ENCODE data around the gene ELMOD1. TPM values are rescaled to one million over a fixed set of nuclear protein-coding genes. Genes with fewer than 3 reads are reported as not detected.
A peak's percentile ranks its signal among the peaks of the same experiment; 100 is the strongest.
"Not testable (repeated sequence)": the region's sequence is repeated elsewhere in the genome, so short reads cannot be mapped to it uniquely, and the experiment has no call there.

Gene ELMOD1
- 6.9 TPM for polyA plus RNA-seq (ENCODE audit: insufficient read length)

DNA sequence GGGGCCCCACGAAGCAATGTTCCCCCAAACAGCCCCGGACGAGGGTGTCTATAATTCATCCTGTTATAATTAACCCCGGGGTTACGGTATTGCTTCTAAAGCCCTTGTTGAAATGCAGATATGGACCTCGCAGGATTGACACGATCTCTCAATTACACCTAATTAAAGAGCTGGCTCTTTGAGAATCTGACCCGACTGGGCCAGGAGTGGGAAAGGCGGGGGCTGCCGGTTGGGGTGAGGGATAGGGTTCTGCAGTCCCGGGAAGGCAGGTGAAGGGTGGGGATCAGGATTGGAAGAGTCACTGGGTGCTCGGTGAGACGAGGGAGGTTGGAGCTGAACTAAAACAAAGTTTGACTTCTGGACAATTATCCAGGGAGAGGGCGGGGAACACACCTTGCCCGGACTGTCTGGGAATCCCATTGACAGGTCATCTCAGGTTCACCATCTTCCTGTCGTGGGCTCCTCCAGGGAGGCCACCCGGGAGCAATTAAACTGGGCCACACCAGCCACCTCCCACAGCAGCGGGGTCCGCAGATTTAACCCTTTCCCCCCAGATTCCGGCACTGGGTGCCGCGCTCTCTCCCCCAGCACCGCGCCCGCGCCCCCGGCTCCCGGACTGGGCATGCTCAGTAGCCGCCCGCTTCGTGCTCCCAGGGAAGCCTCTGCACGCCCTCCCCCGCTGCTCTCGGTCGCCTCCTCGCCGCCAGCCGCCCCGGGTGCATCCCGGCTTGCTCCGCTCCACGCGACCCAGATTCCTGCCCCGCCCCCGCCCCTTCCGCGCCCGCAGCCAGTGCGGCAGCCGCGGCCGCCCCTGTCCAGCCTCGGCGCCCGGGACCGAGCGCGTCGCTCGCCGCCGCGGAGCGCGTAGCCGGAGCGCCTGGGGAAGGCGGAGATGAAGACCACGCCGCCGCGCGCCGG is at the start of gene ELMOD1:
Gene ELMOD1 (plus strand): TSS at position 688 of the 918 bp plus-strand sequence. CDS start 27,043 bp downstream, outside the sequence.
- DNase-seq: peak; percentile 40

DNA sequence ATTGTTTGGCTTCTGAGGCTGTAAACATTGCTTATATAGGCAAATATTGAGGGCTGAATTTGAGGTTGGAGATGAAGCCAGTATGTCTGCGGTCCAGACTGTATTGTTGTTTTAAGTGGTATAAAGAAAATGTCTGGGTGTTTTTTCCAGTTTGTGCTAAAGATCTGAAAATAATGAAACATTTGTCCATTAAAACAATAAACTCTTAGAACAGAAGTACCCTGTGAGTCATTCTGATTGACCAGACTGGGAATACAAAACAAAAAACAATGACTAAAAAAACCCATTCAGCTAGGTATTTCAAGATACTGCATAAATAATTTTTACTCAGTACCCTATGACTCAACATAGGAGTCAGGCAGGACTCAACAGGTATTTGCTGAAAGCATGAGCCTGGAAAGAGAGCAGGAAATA is 45.8 kb upstream of the ELMOD1 start:
- no peak for DNase-seq

DNA sequence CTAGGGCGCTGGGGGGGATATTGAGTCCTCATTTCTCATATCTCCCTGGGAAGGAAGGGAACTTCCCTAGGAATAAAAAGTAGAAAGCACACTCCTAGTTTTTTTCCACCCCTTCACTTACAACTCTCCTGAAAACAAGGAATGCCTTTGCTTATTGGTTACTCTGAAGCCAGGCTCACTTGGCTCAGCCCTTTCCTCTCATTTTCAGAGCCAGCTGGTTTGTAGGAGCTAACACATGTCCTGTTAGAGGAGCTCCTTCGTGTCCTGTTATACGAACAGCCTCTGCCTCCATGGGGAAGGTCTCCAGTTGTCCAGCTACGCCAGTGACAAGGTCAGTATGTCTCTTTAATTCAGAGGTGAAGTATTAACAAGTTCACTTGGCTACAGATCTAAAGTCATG is 43.0 kb upstream of the ELMOD1 start:
- DNase-seq: peak; percentile 38

DNA sequence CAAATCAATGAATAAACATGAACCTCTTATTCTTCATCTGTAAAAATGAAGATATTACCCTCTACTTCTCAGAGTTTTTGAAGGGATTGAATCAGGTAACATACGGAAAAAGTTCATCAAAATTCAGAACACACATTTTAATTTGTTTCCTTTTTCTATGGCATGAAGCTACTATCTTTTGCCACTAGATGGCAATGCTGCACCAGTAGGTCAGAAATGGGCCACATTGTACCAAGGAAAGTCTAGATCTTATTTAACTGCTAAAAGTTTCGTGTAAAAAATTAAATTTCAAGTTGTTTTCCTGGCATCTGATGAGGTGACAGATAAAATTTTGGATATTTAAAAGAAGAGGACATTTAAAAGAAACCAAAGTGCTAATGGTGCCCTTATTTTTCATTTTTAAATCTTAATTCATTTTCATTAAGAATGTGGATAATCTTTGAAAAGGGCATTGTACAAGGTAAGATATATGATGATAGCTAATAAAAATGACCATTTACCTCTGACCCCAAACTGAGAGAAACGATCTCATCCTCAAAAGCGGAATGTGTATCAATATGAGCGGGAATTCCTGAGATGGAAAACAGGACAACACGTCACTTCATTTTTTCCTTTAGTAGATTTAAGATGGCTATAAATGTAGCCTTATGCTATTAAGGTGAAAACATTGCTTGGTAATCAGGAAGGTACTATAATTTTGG is 41.5 kb upstream of the ELMOD1 start:
- DNase-seq: peak; percentile 24

DNA sequence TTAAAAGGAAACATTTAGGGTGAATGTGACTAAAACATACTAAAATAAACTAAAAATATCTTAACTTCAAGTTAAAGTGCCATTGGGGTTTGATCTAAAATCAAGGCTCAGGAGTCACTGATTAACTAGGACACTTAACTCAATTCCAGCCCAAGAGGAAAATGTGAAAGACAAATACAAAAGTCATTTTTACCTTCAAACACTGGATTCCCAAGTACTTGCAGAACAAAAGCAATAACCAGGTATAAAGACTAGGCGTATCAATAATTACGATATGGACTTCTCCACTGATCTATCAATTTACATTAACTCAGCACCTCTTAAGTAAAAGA is 41.0 kb upstream of the ELMOD1 start:
- no peak for DNase-seq

DNA sequence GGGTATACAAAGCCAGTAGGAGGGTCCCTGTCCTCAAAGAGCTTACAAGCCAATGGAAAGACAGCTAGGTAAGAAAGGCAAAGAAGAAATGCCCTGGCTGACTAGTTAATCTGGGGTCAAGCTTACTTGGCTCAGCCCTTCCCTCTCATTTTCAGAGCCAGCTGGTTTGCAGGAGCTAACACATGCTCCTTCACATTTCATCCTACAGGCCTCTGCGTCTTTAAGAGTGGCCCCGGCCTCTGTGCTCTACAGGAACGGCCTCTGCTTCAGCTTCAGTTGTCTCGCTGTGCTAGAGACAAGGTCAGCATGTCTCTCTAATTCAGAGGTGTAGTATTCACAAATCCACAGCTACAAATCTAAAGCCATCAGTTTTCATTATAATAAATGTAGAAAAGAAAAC is 40.6 kb upstream of the ELMOD1 start:
- no peak for DNase-seq

DNA sequence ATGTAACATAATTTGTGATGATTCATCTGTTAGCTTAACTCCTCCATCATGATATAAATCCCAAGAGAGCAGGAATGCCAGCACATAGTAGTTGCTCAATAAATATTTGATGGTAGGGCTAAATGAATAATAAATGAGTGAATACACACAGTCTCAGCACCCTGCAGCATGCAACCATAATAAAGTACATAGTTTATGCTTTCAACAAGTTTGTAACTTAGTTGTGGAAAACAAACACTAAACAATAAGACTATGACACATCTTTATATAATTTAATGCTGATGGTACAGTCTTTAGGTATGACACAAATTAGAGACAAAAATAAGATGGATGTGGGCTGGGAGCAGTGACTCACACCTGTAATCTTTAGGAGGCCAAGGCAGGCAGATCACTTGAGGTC is 29.3 kb upstream of the ELMOD1 start:
- no peak for DNase-seq

DNA sequence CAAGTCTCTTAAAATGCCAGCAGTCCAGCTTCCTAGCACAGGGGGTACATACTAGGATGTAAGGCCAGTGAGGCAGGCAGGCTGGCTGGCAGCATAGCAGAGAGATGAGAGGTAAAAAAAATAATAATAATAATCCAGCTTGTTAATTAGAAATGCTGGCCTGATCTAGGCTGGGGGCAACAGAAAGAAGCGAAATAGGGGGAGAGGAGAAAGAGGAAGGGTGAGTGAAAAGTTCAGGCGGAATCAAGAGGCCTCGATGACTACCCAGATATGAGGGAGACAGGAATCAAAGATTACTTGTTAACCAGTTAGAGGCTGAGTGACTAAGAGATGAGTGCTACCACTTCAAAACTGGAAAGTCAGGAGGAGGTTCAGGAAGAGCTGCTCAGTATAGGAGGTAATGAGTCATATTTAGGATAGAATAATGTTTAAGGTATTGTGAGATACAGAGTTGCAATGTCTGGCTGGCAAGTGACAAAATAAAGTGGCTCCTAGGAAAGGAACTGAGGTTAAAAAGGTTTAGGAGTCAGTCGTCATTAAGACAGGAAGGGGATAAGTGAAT is 28.2 kb upstream of the ELMOD1 start:
- no peak for DNase-seq

DNA sequence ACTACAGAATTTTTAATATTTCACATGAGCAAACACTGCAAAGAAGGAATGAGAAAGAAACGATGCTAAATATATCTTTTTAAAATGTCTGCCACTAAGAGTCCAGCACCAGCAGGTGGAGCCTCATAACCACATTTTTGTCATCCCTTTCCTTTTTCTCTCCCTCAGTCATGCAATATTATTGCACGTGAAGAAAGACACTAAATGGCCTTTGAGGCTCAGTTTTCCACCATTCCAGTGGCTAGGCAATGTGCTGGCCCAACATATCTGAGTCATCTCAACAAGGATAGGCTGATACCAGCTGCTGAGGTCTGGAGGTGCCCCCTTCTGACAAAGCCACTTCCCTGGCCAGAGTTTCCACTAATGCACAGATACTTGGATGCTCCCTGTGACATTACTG is 27.2 kb upstream of the ELMOD1 start:
- DNase-seq: peak; percentile 44

DNA sequence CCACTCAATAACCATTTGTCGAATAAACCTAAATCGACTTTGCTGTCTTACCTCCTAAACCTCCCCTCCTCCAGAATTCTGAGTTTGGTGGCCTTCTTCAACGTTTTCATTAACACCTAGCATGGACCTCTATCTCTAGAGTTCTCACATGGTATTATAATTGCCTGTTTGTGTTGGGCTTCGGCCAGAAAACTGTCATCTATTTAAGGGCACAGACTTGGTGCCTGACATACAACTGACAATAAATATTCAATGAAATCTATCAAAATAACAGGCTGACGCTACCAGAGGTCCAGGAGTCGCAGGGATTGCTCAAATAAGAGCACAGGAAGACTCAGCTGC is 26.1 kb upstream of the ELMOD1 start:
- no peak for DNase-seq

DNA sequence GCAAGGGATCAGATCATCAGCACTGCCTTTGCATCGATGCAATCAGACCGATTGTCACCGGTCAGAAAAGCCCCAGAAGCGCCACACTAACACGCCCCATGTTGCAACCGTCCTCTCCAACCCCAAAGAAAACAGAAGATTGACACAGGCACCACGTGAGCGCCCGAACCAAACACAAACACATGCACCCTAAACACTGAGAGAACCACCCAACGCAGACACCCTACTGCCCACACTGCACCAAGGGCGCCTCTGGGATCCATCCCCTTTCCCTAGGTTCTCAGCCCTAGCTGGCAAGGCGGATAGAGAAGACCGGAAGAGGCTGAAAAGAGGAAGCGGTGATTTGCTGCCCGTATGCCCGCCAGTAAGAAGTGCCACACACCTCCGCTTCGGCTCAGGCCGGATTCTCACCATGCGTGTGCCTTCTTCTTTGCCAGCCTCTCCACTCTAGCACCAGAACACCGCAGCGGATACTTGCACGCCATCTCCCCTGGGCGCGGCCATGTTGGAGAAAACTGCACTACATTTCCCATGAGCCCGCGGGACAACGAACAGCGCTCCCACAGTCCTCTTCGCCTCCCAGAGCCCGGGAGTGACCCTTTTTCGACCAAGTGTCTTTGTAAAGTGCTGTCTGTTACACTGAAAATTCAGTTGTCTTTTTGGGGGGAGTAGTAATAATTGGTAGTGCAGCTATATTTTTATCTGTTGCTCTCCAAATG is 25.6 kb upstream of the ELMOD1 start, which contains the start of gene ALKBH8:
Gene ALKBH8 (minus strand): TSS at position 517 of the 719 bp plus-strand sequence. CDS start 4,842 bp downstream, outside the sequence.
- DNase-seq: peak; percentile 81

DNA sequence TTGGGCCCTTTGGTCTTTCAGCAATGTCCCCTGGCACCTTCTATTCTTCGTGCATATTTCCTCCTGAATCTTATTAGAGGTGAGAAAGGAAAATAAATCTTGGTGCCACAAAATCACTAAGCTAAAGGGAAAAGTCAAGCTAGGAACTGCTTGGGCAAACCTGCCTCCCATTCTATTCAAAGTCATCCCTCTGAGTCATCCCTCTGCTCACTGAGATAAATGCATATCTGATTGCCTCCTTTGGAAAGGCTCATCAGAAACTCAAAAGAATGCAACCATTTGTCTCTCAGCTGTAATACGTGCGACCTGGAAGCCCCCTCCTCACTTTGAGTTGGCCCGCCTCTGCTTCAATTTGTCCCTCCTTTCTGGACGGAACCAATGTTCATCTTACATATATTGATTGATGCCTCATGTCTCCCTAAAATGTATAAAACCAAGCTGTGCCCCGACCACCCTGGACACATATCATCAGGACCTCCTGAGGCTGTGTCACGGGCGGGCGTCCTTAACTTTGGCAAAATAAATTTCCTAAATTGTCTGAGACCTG is 24.9 kb upstream of the ELMOD1 start:
- DNase-seq: not testable (repeated sequence)

DNA sequence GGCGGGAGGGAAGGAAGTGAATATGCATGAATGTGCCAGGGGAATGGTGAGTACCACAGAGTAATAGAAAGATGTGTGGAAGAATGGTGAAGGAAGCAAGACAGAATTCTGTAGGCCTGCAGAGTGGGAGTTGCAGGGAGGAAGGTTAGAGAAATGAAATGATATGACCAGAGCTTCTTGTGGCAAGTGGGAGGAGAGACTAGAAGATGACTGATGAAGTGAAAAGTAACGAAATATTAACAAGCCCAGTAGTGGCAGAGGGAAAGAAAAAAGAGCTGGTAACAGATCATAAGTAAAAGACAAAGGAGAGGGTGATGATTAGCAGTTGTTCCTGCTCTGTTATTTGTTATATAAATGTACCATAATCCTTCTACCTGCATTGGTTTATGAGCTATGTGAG is 24.4 kb upstream of the ELMOD1 start:
- DNase-seq: no peak

DNA sequence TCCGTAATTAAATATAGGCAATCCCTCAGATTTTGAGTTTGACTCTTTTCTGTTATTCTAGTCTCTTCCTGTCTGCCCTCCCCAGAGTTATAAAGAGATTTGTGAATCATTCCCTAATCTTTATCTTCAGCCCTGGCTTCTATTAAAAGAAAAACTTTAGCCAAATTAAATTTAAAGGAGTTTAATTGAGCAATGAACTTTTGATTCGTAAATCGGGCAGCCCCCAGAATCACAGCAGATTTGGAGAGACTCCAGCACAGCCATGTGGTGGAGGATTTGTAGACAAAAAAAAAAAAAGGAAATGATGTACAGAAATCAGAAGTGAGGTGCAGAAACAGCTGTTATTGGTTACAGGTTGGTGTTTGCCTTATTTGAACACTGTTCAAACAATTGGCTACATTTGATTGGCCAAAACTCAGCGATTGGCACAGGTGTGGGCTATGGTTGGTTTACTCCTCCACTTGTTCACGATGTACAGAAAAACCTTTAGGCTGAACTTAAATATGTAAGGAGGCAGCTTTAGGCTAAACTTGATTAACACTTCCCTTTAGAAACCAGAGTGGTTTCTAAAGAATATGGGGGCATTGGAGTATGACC is 23.1 kb upstream of the ELMOD1 start:
- DNase-seq: no peak

DNA sequence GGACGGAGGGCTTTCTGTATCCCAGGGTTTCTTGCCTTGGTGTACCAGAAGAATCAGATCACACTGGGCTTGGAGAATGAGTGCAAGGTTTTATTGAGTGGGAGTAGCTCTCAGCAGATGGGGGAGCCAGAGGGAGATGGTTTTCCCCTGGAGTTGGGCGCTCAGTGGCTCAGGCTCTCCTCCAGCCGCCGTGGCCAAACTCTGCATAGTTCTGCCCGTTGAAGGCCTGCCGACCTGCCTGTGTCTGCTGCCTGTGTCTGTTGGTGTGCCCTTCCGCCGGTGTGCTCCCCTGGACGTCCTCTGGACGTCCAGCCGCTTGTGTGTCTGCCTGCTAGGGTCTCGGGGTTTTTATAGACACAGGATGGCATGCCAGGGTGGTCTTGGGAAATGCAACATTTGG is 20.9 kb upstream of the ELMOD1 start:
- no peak for DNase-seq

DNA sequence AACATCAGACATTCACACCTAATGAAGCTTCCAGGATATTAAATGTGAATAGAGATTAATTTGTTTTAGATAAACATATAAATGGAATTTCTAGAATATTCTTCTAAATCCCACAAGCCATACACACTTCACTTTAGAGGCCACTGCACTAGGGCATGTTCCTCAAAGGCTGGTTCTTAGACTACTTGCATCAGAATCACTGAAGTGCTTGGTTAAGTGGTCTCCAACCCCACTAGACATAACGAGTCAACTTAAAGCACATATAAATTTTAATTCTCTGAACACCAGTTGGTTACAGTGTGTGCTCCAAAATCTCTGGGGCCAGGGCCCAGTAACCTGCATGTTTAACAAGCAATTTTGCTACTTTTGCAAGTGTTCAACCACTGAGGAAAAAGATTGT is 17.5 kb upstream of the ELMOD1 start:
- no peak for DNase-seq

DNA sequence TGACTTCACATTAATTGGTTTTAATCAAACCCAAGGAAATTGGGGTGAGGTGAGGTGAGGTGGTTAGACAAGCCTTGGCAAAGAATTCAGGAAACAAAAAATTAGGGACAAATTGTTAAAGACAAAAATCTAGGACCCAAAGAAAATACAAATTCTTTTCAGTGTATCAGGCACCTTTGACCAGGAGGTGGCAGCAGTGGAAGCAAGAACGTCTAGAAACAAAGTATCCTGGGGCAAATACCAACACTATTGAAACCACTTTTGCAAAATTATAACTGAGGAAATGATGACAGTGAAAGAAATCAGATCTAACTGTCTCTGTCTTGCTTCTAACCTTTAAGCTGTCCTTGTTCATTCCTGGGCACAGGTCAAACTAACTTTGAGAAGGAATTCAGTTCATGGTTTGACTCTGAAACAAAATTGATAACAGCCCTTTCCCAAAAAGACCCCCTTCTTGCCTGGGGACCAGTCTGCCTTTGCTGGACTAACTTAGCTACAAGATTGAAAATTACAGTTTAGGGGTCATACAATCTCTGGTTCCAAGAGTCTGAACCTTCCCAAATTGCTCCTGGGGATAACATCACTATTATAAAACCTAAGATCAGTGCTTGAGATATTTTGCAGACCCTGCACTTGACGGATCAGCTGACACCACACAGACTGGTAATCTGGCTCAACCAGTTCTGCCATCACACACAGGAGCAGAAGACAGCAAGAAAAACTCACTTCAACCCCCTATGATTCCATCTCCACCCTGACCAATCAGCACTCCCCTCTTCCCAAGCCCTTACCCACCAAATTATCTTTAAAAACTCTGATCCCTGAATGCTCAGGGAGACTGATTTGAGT is 14.2 kb upstream of the ELMOD1 start:
- not testable (repeated sequence) for DNase-seq

DNA sequence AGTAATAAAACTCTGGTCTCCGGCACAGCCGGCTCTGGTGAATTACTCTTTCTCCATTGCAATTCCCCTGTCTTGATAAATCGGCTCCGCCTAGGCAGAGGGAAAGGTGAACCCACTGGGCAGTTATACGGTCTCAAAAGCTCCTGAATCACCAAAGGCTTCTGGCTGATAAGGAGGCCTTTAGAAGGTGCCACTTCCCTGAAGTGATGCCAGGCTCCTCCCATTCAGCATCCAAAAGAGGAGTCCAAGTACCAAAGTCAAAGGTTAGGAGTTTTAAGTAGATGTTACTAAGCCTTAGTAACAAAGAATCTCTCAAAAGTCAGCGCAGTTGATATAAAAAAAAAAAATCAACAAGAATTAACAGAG is 13.6 kb upstream of the ELMOD1 start:
- no peak for DNase-seq

DNA sequence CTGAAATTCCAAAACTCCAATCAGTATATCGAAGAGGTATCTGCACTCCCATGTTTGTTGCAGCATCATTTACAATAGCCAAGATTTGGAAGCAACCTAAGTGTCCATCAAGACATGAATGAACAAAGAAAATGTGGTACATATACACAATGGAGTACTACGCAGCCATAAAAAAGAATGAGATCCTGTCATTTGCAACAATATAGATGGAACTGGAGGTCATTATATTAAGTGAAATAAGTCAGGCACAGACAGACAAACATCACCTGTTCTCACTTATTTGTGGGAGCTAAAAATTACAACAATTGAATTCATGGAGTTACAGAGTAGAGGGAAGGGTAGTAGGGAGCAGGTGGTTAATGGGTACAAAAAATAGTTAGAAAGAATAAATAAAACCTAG is 11.8 kb upstream of the ELMOD1 start:
- not testable (repeated sequence) for DNase-seq

DNA sequence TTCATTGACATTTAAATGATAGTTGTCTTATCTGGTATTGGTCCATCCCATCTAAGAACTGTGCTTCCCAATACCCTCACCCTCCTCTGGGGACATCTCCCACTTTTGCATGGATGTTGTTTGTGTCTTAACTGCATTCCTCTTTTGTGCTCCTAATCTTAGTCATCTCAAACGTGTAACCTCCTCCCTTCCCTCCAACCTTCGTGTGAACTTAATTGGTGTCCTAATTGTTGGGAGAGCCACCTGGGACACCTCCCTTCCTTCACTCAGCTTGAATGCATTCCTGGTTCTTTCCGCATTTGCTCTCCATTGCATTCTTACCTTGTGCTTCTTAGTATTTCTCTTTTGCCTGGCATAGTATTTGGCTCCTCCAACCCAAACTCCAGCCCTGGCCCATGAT is 9.8 kb upstream of the ELMOD1 start:
- no peak for DNase-seq

DNA sequence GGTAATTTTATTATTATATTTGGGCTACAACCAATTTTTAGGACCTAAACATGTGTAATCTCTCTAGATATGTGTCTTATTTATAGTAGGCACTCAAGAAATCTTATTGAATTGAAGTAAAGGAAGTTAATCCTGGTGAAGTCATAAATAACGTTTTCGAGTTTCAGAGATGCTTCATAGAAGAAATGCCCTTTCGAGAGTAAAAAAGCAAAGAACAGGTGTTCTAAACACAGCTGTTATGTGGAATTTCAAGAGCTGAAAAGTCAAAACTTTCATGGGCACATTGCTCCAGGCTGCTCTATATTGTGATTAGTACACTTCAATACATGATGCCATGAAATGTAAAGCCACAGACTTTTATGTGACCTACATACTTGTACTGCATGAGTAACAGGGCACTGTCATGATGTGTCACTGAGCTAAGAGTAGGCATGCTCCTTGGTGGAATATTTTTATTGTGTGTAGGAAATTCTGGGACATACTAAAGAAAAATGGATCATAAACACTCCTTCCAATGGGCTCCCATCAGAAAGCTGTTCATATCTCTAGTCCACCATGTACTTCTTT is 7.2 kb upstream of the ELMOD1 start:
- DNase-seq: no peak
